Measurements from ENCODE around the gene CKS2.

- TF ChIP-seq POLR2AphosphoS5 (IDR thresholded peaks at IDR 0.05; ENCODE audit: borderline replicate concordance, low read depth, low read length) (no peak), EZH2 (IDR thresholded peaks at IDR 0.05) (no peak), FOXP2 (optimal IDR thresholded peaks at IDR 0.05; ENCODE audit: control extremely low read depth, extremely low read length, insufficient read depth) (no peak)
Measured at GRCh38 chr9:89363921-89364665, 53.1 kb downstream of the CKS2 start.
